Measurements from ENCODE around the gene TNKS1BP1.

DNA sequence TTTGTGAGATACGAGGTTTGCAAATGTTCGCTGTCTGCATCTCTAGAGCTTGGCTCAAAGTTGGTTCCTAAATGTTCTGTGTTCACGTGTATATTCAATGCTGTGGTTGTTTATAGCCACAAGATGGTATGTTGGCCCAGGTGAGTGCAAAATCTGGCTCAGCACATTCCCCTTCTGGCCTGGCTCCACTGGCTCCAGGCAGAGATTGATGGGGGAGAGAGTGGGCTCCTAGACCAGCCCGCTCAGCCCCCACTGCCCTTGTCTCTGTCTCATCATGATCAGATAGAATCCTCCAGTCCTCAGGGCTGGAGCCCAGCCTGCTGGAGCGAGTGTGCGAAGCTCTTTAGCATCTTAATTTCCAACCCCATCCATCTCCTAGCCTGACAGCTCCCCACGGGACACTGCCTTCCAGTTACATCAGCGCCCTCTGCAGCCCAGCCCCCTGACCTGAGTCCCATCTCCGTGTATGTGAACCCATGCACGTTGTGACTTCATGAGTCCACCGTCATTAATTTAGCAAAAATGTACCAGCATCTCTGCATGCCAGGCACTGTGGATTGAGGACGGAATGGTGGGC is 15.4 kb upstream of the TNKS1BP1 start:
- TF ChIP-seq, protein P1, sequence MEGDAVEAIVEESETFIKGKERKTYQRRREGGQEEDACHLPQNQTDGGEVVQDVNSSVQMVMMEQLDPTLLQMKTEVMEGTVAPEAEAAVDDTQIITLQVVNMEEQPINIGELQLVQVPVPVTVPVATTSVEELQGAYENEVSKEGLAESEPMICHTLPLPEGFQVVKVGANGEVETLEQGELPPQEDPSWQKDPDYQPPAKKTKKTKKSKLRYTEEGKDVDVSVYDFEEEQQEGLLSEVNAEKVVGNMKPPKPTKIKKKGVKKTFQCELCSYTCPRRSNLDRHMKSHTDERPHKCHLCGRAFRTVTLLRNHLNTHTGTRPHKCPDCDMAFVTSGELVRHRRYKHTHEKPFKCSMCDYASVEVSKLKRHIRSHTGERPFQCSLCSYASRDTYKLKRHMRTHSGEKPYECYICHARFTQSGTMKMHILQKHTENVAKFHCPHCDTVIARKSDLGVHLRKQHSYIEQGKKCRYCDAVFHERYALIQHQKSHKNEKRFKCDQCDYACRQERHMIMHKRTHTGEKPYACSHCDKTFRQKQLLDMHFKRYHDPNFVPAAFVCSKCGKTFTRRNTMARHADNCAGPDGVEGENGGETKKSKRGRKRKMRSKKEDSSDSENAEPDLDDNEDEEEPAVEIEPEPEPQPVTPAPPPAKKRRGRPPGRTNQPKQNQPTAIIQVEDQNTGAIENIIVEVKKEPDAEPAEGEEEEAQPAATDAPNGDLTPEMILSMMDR (IDR thresholded peaks at IDR 0.05): no peak
- no peak for TF ChIP-seq POLR2A (IDR thresholded peaks at IDR 0.05; ENCODE audit: low read depth)
